ENCODE measurements around the gene RADIL. TPM values are rescaled to one million over a fixed set of nuclear protein-coding genes. Genes with fewer than 3 reads are reported as not detected.

The RADIL gene
- total RNA-seq, 3 donors from 2014 or later, result 0.35 to 7.4 (median 1.1) TPM

DNA sequence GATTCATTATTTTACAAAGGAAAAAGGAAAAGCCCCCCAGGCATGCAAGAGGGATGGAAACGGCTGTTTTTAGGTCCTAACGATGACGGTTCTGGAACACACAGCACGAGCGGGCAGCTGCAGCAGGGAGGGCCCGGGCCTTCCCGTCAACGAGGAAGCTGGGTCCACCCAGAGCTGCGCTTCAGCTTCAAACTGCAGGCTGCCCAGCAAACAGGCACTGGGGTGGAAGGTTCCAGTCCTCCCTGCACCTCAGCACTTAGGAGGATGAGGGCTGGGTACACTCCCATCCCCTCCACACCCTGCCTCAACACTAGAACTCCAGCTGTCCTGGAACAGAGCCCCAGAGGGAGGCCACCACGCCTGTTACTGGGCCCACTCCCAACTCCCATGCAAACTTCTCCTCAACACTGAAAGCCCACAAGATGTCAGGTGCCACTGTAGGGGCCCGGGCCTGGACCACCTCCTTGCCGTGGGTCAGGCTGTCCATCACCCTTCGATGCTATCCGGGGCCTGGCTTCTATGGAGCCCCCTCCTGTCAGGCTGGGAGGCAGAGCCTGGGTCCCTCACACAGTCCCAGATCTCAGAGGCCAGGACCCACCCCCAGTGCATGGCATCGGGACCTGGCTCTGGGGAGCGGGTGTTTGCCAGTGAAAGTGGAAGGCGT, 54.7 kb downstream of the RADIL start:
- intact Hi-C loops (cut with DNase I, micrococcal nuclease), result loop anchor here in 1 of 2 donors (10.0 kb wide), 1 partner anchor 256 kb away; no protein-coding TSS in a partner anchor
- TF ChIP-seq, protein P1, sequence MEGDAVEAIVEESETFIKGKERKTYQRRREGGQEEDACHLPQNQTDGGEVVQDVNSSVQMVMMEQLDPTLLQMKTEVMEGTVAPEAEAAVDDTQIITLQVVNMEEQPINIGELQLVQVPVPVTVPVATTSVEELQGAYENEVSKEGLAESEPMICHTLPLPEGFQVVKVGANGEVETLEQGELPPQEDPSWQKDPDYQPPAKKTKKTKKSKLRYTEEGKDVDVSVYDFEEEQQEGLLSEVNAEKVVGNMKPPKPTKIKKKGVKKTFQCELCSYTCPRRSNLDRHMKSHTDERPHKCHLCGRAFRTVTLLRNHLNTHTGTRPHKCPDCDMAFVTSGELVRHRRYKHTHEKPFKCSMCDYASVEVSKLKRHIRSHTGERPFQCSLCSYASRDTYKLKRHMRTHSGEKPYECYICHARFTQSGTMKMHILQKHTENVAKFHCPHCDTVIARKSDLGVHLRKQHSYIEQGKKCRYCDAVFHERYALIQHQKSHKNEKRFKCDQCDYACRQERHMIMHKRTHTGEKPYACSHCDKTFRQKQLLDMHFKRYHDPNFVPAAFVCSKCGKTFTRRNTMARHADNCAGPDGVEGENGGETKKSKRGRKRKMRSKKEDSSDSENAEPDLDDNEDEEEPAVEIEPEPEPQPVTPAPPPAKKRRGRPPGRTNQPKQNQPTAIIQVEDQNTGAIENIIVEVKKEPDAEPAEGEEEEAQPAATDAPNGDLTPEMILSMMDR (IDR thresholded peaks at IDR 0.05), result no peak

DNA sequence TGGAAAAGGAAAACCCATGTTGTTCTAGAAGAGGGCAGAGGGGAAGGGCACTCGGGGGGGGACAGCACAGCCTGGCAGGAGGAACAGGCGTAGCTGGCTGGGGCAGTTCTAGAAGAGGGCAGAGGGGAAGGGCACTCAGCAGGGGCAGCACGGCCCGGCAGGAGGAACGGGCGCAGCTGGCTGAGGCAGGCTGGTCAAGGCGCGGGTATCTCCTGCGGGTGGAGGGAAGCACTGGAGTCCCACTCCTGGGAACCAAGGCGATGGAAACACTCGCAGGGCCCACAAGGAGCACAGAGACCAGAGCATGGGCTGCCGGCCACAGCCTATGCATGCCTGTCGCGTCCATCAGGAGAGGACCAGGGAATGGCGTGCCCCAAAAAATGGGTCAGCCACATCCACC, 58.4 kb downstream of the RADIL start:
- TF ChIP-seq, protein P1 (IDR thresholded peaks at IDR 0.05), result no peak
- no peak for ATAC-seq
- intact Hi-C loops (cut with DNase I, micrococcal nuclease), result loop anchor here in 1 of 2 donors (10.0 kb wide), 1 partner anchor 260 kb away; no protein-coding TSS in a partner anchor
- Histone ChIP-seq H3K4me3 (no peak overlapping the region), H3K9me3 (no peaks in the 10 kb centered on the region), H3K36me3 (ENCODE audit: low read depth) (no peaks in the 10 kb centered on the region), H3K4me1 (ENCODE audit: low read depth) (no peaks in the 10 kb centered on the region)
- no peak for DNase-seq

More for the DNA sequence above, 54.7 kb downstream of the RADIL start:
- H3K36me3 ChIP-seq (ENCODE audit: low read depth), result no peaks in the 10 kb centered on the region
- H3K4me3 ChIP-seq, result no peak overlapping the region
- H3K9me3 ChIP-seq, result no peaks in the 10 kb centered on the region
- ATAC-seq (no peak), DNase-seq (no peak)
- no peaks in the 10 kb centered on the region for H3K4me1 ChIP-seq (ENCODE audit: low read depth)

DNA sequence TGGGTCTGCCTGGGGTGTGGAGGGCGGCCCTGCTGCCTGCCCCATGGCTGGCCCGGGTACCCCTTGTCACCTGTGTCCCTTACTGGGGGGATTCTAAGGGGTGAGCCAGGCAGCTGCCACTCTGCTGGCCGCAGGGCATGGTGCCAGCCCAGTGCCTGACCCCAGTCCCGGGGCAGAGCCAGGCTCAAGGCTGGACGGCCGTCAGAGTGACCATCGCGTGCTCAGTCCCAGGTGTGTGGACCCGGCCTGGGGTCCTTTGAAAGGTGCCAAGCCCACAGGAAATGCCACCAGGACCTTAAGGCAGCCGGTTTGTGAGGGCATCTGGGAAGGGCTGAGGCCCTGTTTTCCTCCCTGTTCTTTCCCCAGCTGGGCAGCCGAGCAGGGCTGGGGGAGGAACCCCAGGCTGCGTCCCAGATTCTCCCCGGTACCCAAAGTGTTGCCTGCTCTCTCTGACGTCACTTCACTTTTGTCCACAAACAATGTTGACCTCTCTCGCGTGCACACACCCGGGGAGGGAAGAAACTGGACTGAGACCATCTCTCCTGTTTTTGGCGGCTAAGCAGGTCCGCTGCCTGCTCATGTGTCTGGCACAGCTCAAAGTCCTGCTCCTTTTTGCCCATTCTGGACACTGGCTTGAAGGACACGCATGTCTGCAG, 59.3 kb downstream of the RADIL start:
- intact Hi-C loops (cut with DNase I, micrococcal nuclease), result loop anchor here in 1 of 2 donors (10.0 kb wide), 1 partner anchor 261 kb away; no protein-coding TSS in a partner anchor
- TF ChIP-seq, protein P1 (IDR thresholded peaks at IDR 0.05), result no peak
- Histone ChIP-seq H3K36me3 (ENCODE audit: low read depth) (no peaks in the 10 kb centered on the region), H3K4me1 (ENCODE audit: low read depth) (no peaks in the 10 kb centered on the region), H3K4me3 (no peak overlapping the region), H3K9me3 (no peaks in the 10 kb centered on the region)
- DNase-seq (no peak), ATAC-seq (no peak)

DNA sequence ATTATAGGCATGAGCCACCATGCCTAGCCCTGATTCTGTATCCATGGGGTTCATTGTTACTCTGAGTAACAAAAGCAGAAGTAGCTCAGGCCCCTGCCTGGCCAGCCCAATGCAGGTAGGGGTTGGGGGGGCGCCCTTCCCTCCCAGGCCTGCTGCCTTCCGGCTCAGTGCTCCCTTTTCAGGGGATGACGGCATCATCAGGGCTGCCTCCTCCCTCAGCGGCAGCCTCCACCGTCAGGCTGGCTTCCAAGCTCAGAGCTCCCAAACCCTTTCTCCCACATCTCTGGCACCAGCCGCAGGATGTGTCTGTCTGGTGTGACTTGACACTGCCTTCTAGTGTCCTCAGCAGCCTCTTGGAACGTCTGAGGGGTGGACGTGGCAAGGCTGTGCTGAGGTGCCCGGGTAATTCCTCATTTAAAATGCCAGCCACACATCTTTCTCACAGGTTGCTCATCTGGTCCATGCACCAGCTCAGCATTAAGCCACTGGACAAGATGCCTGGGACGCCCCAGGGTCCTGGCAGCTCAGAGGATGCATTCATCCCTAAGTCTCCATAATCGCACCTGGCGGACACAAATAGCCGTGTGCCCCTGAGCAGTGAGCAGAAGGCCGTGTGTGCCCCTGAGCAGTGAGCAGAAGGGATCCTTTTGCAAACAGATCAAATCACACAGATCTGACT, 59.9 kb downstream of the RADIL start:
- intact Hi-C loops (cut with DNase I, micrococcal nuclease), result loop anchor here in 1 of 2 donors (10.0 kb wide), 1 partner anchor 261 kb away; no protein-coding TSS in a partner anchor
- Histone ChIP-seq H3K4me1 (ENCODE audit: low read depth) (no peaks in the 10 kb centered on the region), H3K4me3 (no peak overlapping the region), H3K36me3 (ENCODE audit: low read depth) (no peaks in the 10 kb centered on the region), H3K9me3 (no peaks in the 10 kb centered on the region)
- no peak for ATAC-seq
- no peak for DNase-seq
- TF ChIP-seq, protein P1 (IDR thresholded peaks at IDR 0.05), result no peak

DNA sequence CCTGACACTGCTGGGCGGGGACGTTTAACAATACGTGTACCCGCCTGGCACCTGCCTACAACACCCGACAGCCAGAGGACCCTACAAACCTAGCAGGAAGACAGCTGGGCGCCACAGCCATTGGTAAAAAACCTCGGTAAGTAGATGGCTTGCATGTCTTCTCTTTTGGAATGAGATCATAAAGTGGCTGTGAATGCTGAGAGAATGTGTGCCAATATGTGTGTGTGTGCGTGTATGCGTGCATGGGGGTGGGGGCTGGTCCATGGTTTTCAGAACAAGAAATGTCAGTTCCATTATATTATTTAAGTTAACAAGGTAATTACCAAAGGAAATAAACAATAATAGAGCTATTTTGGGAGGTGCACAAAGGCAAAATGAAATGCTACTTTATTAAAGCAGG, 60.8 kb downstream of the RADIL start:
- intact Hi-C loops (cut with DNase I, micrococcal nuclease), result loop anchor here in 1 of 2 donors (10.0 kb wide), 1 partner anchor 262 kb away; no protein-coding TSS in a partner anchor
- TF ChIP-seq, protein P1 (IDR thresholded peaks at IDR 0.05), result no peak
- Histone ChIP-seq H3K4me1 (ENCODE audit: low read depth) (no peaks in the 10 kb centered on the region), H3K4me3 (no peak overlapping the region), H3K9me3 (no peaks in the 10 kb centered on the region), H3K36me3 (ENCODE audit: low read depth) (no peaks in the 10 kb centered on the region)
- ATAC-seq, result no peak
- DNase-seq, result no peak
